K562 (cell line): Measurements from ENCODE around the gene PYCR2. TPM values are rescaled to one million over a fixed set of nuclear protein-coding genes. Genes with fewer than 3 reads are reported as not detected.

ENCODE experiments used
- ARID4B ChIP-seq: sonication (generic); formaldehyde crosslinking; IDR thresholded peaks from 2 replicates; pipeline ENCODE4 v1.8.0; 2022; ENCODE audit warnings: mild to moderate bottlenecking, missing genetic modification reagents
- ATF6 ChIP-seq: sonication (generic); formaldehyde crosslinking; IDR thresholded peaks from 2 replicates; pipeline ENCODE4 v1.4.0; 2020; ENCODE audit warnings: mild to moderate bottlenecking, missing genetic modification reagents
- E2F1 ChIP-seq: sonication (generic); formaldehyde crosslinking; IDR thresholded peaks from 2 replicates; pipeline ENCODE4 v1.8.1; 2023; ENCODE audit warnings: mild to moderate bottlenecking, missing genetic modification reagents, moderate library complexity
- GABPB1 ChIP-seq: sonication (generic); formaldehyde crosslinking; IDR thresholded peaks from 2 replicates; pipeline ENCODE4 v1.8.0; 2022; ENCODE audit warnings: mild to moderate bottlenecking, missing genetic modification reagents
- HDGF ChIP-seq: fragments of 450-650 bp; IDR thresholded peaks from 2 replicates; pipeline ENCODE4 v1.6.1; 2016
- MAFF ChIP-seq: IDR thresholded peaks from 2 replicates; pipeline ENCODE4 v1.6.1; 2012; ENCODE audit warnings: low read length, improper control_type of control experiment
- NR2C2 ChIP-seq, 2 experiments: fragments of 200-800 bp in 1 of 2; sonication (Bioruptor generic) in 1 of 2; sonication (generic) in 1 of 2; formaldehyde crosslinking in 1 of 2; IDR thresholded peaks; 2 replicates each; pipeline versions ENCODE4 v1.6.1 to v1.8.0; 2016 to 2022; ENCODE audit warnings: mild to moderate bottlenecking in 1 of 2, missing compliant biosample characterization in 1 of 2, missing genetic modification characterization in 1 of 2, missing genetic modification reagents in 1 of 2
- NUFIP1 ChIP-seq: fragments of 450-650 bp; IDR thresholded peaks from 2 replicates; pipeline ENCODE4 v1.6.1; 2018; ENCODE audit not compliant: partially characterized antibody
- SMARCB1 ChIP-seq: IDR thresholded peaks from 2 replicates; pipeline ENCODE4 v1.6.1; 2011; ENCODE audit warnings: improper control_type of control experiment, low read depth; ENCODE audit not compliant: insufficient read length
- SRSF1 ChIP-seq: fragments of 200-400 bp; formaldehyde crosslinking; IDR thresholded peaks from 2 replicates; pipeline ENCODE4 v1.6.1; 2017; ENCODE audit warnings: mild to moderate bottlenecking, low read depth, low read length, moderate library complexity
- TEAD2 ChIP-seq: fragments of 450-650 bp; IDR thresholded peaks from 2 replicates; pipeline ENCODE4 v1.6.1; 2016; ENCODE audit warnings: missing genetic modification characterization, control low read depth, missing compliant biosample characterization
- TEAD4 ChIP-seq, 2 experiments: sonication (generic) in 1 of 2; formaldehyde crosslinking in 1 of 2; IDR thresholded peaks; 2 replicates each; pipeline versions ENCODE4 v1.6.1 to v1.8.0; 2012 to 2022; ENCODE audit warnings: borderline replicate concordance in 1 of 2, inconsistent platforms in 1 of 2, low read length in 1 of 2, mild to moderate bottlenecking in 1 of 2, missing genetic modification reagents in 1 of 2
- ZBTB33 ChIP-seq: sonication (generic); formaldehyde crosslinking; IDR thresholded peaks from 2 replicates; pipeline ENCODE4 v1.8.1; 2023; ENCODE audit warnings: mild to moderate bottlenecking, missing genetic modification reagents
- ZC3H11A ChIP-seq: IDR thresholded peaks from 2 replicates; pipeline ENCODE4 v1.6.1; 2012; ENCODE audit warnings: low read depth, low read length, improper control_type of control experiment
- ZFP30 ChIP-seq: fragments of 250-450 bp; sonication (Bioruptor Pico); IDR thresholded peaks from 2 replicates; pipeline ENCODE4 v1.8.0; 2022; ENCODE audit warnings: moderate library complexity, mild to moderate bottlenecking, inconsistent platforms, borderline replicate concordance
- ZNF23 ChIP-seq: fragments of 250-450 bp; sonication (Bioruptor Pico); IDR thresholded peaks from 2 replicates; pipeline ENCODE4 v1.4.0; 2020; ENCODE audit warnings: mild to moderate bottlenecking
- ZNF274 ChIP-seq: IDR thresholded peaks from 2 replicates; pipeline ENCODE4 v1.6.1; 2011; ENCODE audit warnings: low read depth, mild to moderate bottlenecking, low read length, moderate library complexity, borderline replicate concordance
- ZNF316 ChIP-seq: fragments of 450-650 bp; IDR thresholded peaks from 2 replicates; pipeline ENCODE4 v1.6.1; 2016
- ZNF41 ChIP-seq: fragments of 250-450 bp; sonication (Bioruptor Pico); conservative IDR thresholded peaks from 2 replicates; pipeline ENCODE4 v1.4.0; 2020; ENCODE audit warnings: mild to moderate bottlenecking
- ZNF766 ChIP-seq: fragments of 200-800 bp; sonication (Bioruptor generic); conservative IDR thresholded peaks from 2 replicates; pipeline ENCODE4 v1.6.1; 2016; ENCODE audit warnings: missing genetic modification characterization, missing compliant biosample characterization
- polyA plus RNA-seq, 8 experiments: library from polyadenylated mRNA; depleted of rRNA in 4 of 8; stranded (reverse) in 5 of 8; unstranded in 3 of 8; fragments of >200 nt; fragmentation: Nextera tagmentation in 2 of 8; fragmentation: Illumina TruSeq in 1 of 8; extraction: Ambion mirVana in 2 of 8; extraction: Trizol in 1 of 8; gene quantifications; 2 replicates each; pipeline versions ENCODE4 v1.2.1 to v1.2.3, GENCODE V29; 2011 to 2014; ENCODE audit warnings: inconsistent platforms in 1 of 8, missing spikeins in 1 of 8
- total RNA-seq, 7 experiments: library from RNA; depleted of rRNA in 6 of 7; stranded (reverse); fragments of >200 nt in 6 of 7; fragmentation: Illumina TruSeq in 2 of 7; extraction: Trizol in 2 of 7; gene quantifications; 2 replicates each; pipeline versions ENCODE4 v1.2.1 to v1.2.3, GENCODE V29; 2011 to 2021; ENCODE audit warnings: low replicate concordance in 1 of 7

The PYCR2 gene
- total and polyA plus RNA-seq, 9 of the 15 experiments (the other 6 are each of a cell fraction or from before 2014, with no cell fraction given) = 5.5 to 219 (median 127) TPM

GRCh38 chr1:225917536-225917935, 6.5 kb downstream of the PYCR2 start (continued):
- TF ChIP-seq E2F1 (CRISPR knock-in tag) (no peak), ATF6 (CRISPR knock-in tag) (no peak), SRSF1 (no peak), ZNF766 (CRISPR knock-in tag) (no peak), MAFF (peak; percentile 95), TEAD2 (tag) (no peak), ZBTB33 (CRISPR knock-in tag) (no peak), NR2C2 (CRISPR knock-in tag; IDR thresholded peaks at IDR 0.05) (no peak), NR2C2 (tag; IDR thresholded peaks at IDR 0.05) (no peak), HDGF (no peak), ZNF274 (no peak), ZNF23 (CRISPR knock-in tag) (no peak), NUFIP1 (no peak), ZFP30 (no peak), TEAD4 (IDR thresholded peaks at IDR 0.05; ENCODE audit: low read length) (no peak), TEAD4 (CRISPR knock-in tag; IDR thresholded peaks at IDR 0.05; ENCODE audit: borderline replicate concordance) (no peak), ARID4B (CRISPR knock-in tag) (no peak), ZNF41 (CRISPR knock-in tag) (no peak), SMARCB1 (no peak), GABPB1 (CRISPR knock-in tag) (no peak), ZC3H11A (no peak), ZNF316 (peak; percentile 98)
